WTC11 (cell line): Measurements from ENCODE around the gene AKT3. TPM values are rescaled to one million over a fixed set of nuclear protein-coding genes. Genes with fewer than 3 reads are reported as not detected.

Experiments used
- ATF3 ChIP-seq: sonication (generic); formaldehyde crosslinking; conservative IDR thresholded peaks from 2 replicates; pipeline ENCODE4 v1.8.1; 2022; ENCODE audit warnings: mild to moderate bottlenecking, missing genetic modification reagents
- CBFB ChIP-seq: sonication (generic); formaldehyde crosslinking; IDR thresholded peaks from 2 replicates; pipeline ENCODE4 v1.8.1; 2022; ENCODE audit warnings: mild to moderate bottlenecking, low read depth, missing genetic modification reagents
- CREB1 ChIP-seq: sonication (generic); formaldehyde crosslinking; IDR thresholded peaks from 2 replicates; pipeline ENCODE4 v1.8.0; 2023; ENCODE audit warnings: mild to moderate bottlenecking, missing genetic modification reagents
- E2F1 ChIP-seq: sonication (generic); formaldehyde crosslinking; IDR thresholded peaks from 2 replicates; pipeline ENCODE4 v1.8.0; 2022; ENCODE audit warnings: mild to moderate bottlenecking, missing genetic modification reagents
- E2F4 ChIP-seq: sonication (generic); formaldehyde crosslinking; IDR thresholded peaks from 2 replicates; pipeline ENCODE4 v1.8.1; 2022; ENCODE audit warnings: low read depth, mild to moderate bottlenecking, moderate library complexity, missing genetic modification reagents, borderline replicate concordance
- ESRRA ChIP-seq: sonication (generic); formaldehyde crosslinking; IDR thresholded peaks from 2 replicates; pipeline ENCODE4 v1.8.1; 2022; ENCODE audit warnings: mild to moderate bottlenecking, missing genetic modification reagents, borderline replicate concordance
- ETV6 ChIP-seq: sonication (generic); formaldehyde crosslinking; IDR thresholded peaks from 2 replicates; pipeline ENCODE4 v1.8.1; 2022; ENCODE audit warnings: mild to moderate bottlenecking, missing genetic modification reagents
- MLX ChIP-seq: sonication (generic); formaldehyde crosslinking; IDR thresholded peaks from 2 replicates; pipeline ENCODE4 v1.8.1; 2023; ENCODE audit warnings: mild to moderate bottlenecking, missing genetic modification reagents, moderate library complexity
- MYBL2 ChIP-seq: sonication (generic); formaldehyde crosslinking; IDR thresholded peaks from 2 replicates; pipeline ENCODE4 v1.8.1; 2023; ENCODE audit warnings: mild to moderate bottlenecking, moderate library complexity, missing genetic modification reagents
- NFYB ChIP-seq: sonication (generic); formaldehyde crosslinking; conservative IDR thresholded peaks from 2 replicates; pipeline ENCODE4 v1.8.0; 2022; ENCODE audit warnings: low read depth, missing genetic modification reagents
- NR2C2 ChIP-seq: sonication (generic); formaldehyde crosslinking; IDR thresholded peaks from 2 replicates; pipeline ENCODE4 v1.8.0; 2022; ENCODE audit warnings: mild to moderate bottlenecking, missing genetic modification reagents
- PRDM15 ChIP-seq: sonication (generic); formaldehyde crosslinking; IDR thresholded peaks from 2 replicates; pipeline ENCODE4 v1.8.0; 2022; ENCODE audit warnings: missing genetic modification reagents
- SMAD3 ChIP-seq: sonication (generic); formaldehyde crosslinking; IDR thresholded peaks from 2 replicates; pipeline ENCODE4 v1.8.0; 2022; ENCODE audit warnings: missing genetic modification reagents, mild to moderate bottlenecking, borderline replicate concordance
- SOX15 ChIP-seq: fragments of 250-450 bp; sonication (Bioruptor Pico); IDR thresholded peaks from 2 replicates; pipeline ENCODE4 v1.9.0; 2021; ENCODE audit warnings: mild to moderate bottlenecking
- TEAD1 ChIP-seq: sonication (generic); formaldehyde crosslinking; IDR thresholded peaks from 2 replicates; pipeline ENCODE4 v1.8.0; 2022; ENCODE audit warnings: mild to moderate bottlenecking, missing genetic modification reagents
- USF2 ChIP-seq: sonication (generic); formaldehyde crosslinking; IDR thresholded peaks from 2 replicates; pipeline ENCODE4 v1.8.1; 2023; ENCODE audit warnings: mild to moderate bottlenecking, missing genetic modification reagents, moderate library complexity
- ZBTB21 ChIP-seq: sonication (generic); formaldehyde crosslinking; IDR thresholded peaks from 2 replicates; pipeline ENCODE4 v1.8.1; 2023; ENCODE audit warnings: mild to moderate bottlenecking, missing genetic modification reagents, borderline replicate concordance
- ZNF232 ChIP-seq: sonication (generic); formaldehyde crosslinking; IDR thresholded peaks from 2 replicates; pipeline ENCODE4 v1.8.0; 2022; ENCODE audit warnings: mild to moderate bottlenecking, missing genetic modification reagents
- ZNF281 ChIP-seq: sonication (generic); formaldehyde crosslinking; IDR thresholded peaks from 2 replicates; pipeline ENCODE4 v1.8.0; 2023; ENCODE audit warnings: mild to moderate bottlenecking, missing genetic modification reagents
- ZNF396 ChIP-seq: fragments of 250-450 bp; sonication (Bioruptor Pico); IDR thresholded peaks from 2 replicates; pipeline ENCODE4 v1.8.0; 2021; ENCODE audit warnings: mild to moderate bottlenecking, moderate library complexity, borderline replicate concordance
- ZNF423 ChIP-seq: fragments of 250-450 bp; sonication (Bioruptor Pico); IDR thresholded peaks from 2 replicates; pipeline ENCODE4 v2.1.2; 2022; ENCODE audit warnings: mild to moderate bottlenecking, moderate library complexity
- ZNF532 ChIP-seq: fragments of 250-450 bp; sonication (Bioruptor Pico); IDR thresholded peaks from 2 replicates; pipeline ENCODE4 v1.9.0; 2021; ENCODE audit warnings: mild to moderate bottlenecking, borderline replicate concordance
- total RNA-seq: library from RNA; stranded (reverse); gene quantifications from 3 replicates; pipeline ENCODE4 v1.2.3, GENCODE V29; 2021

AKT3 gene
- total RNA-seq, 1 experiment from 2014 or later = 38.5 TPM

GRCh38 chr1:243474136-243474881 is 375.7 kb downstream of the AKT3 start (continued):
- TF ChIP-seq NFYB (CRISPR knock-in tag) = no peak
- peak; percentile 56; the same call in 1 of the 2 replicates for TF ChIP-seq TEAD1
- TF ChIP-seq SMAD3 = no peak
- no peak for TF ChIP-seq MLX (CRISPR knock-in tag)
- no peak for TF ChIP-seq PRDM15
- peak; percentile 63; the same call in 1 of the 2 replicates for TF ChIP-seq ZNF232 (CRISPR knock-in tag)
- TF ChIP-seq ZNF532 (CRISPR knock-in tag) = no peak
- TF ChIP-seq ZBTB21 = no peak
- 0 out of 2 replicates have a peak, but pooled peaks have one; percentile 22 for TF ChIP-seq CBFB
- TF ChIP-seq ESRRA (CRISPR knock-in tag) = no peak
- TF ChIP-seq ZNF281 (CRISPR knock-in tag) = no peak
- 0 out of 2 replicates have a peak, but pooled peaks have one; percentile 65 for TF ChIP-seq ZNF423
- TF ChIP-seq MYBL2 (CRISPR knock-in tag) = 0 out of 2 replicates have a peak, but pooled peaks have one; percentile 53
- no peak for TF ChIP-seq ZNF396 (CRISPR knock-in tag)
- no peak for TF ChIP-seq NR2C2 (CRISPR knock-in tag)
- 0 out of 2 replicates have a peak, but pooled peaks have one; percentile 33 for TF ChIP-seq ETV6 (CRISPR knock-in tag)
- TF ChIP-seq CREB1 (CRISPR knock-in tag) = no peak
- TF ChIP-seq E2F4 = no peak
- no peak for TF ChIP-seq ATF3
- TF ChIP-seq USF2 (CRISPR knock-in tag) = peak; percentile 24; the same call in 1 of the 2 replicates
- TF ChIP-seq E2F1 (CRISPR knock-in tag) = no peak
- TF ChIP-seq SOX15 = no peak
